EH (cell line): Measurements from ENCODE around the gene PARD6B.
"Not testable (repeated sequence)": the region's sequence is repeated elsewhere in the genome, so short reads cannot be mapped to it uniquely, and the experiment has no call there.

Source experiments
- DNase-seq: peaks from one replicate; pipeline ENCODE4 v3.0.0-alpha.2; 2015; ENCODE audit warnings: low read depth

The PARD6B gene

GRCh38 chr20:50731055-50731929 is at the start of gene PARD6B:
Gene PARD6B, plus strand, starts transcription at chr20:50731580. Its CDS starts 207 bp downstream, at chr20:50731787.
- peak; percentile 93 for DNase-seq

GRCh38 chr20:50682065-50682464 is 49.3 kb upstream of the PARD6B start:
- DNase-seq: no peak

GRCh38 chr20:50682947-50683530 is 48.3 kb upstream of the PARD6B start:
- no peak for DNase-seq

- DNase-seq: no peak
Measured at GRCh38 chr20:50683570-50683969, 47.8 kb upstream of the PARD6B start.

GRCh38 chr20:50686821-50687220 is 44.6 kb upstream of the PARD6B start:
- no peak for DNase-seq

GRCh38 chr20:50688256-50688975 is 43.0 kb upstream of the PARD6B start:
- no peak for DNase-seq

- DNase-seq: peak; percentile 25
Measured at GRCh38 chr20:50689864-50690649, 41.3 kb upstream of the PARD6B start.

- DNase-seq: peak; percentile 45
Measured at GRCh38 chr20:50690650-50691572, 40.5 kb upstream of the PARD6B start, which contains the start of gene RIPOR3. Gene RIPOR3, minus strand, starts transcription at chr20:50691542. Its CDS starts 414 bp downstream, at chr20:50691128.

GRCh38 chr20:50691573-50692551 is 39.5 kb upstream of the PARD6B start:
- DNase-seq: peak; percentile 58

- DNase-seq: no peak
Measured at GRCh38 chr20:50692552-50692933, 38.8 kb upstream of the PARD6B start.

GRCh38 chr20:50693001-50693400 is 38.4 kb upstream of the PARD6B start:
- no peak for DNase-seq

GRCh38 chr20:50694379-50695134 is 36.8 kb upstream of the PARD6B start:
- no peak for DNase-seq

GRCh38 chr20:50695135-50695872 is 36.1 kb upstream of the PARD6B start:
- no peak for DNase-seq

- not testable (repeated sequence) for DNase-seq
Measured at GRCh38 chr20:50698255-50698654, 33.1 kb upstream of the PARD6B start.

- DNase-seq: no peak
Measured at GRCh38 chr20:50699688-50700087, 31.7 kb upstream of the PARD6B start.

- peak; percentile 46 for DNase-seq
Measured at GRCh38 chr20:50701041-50701963, 30.1 kb upstream of the PARD6B start.
